Measurements from ENCODE around the gene DLG2. TPM values are rescaled to one million over a fixed set of nuclear protein-coding genes. Genes with fewer than 3 reads are reported as not detected.

Gene DLG2
- polyA plus RNA-seq, 3 donors: 0.24 to 0.39 TPM; not detected in 1

DNA sequence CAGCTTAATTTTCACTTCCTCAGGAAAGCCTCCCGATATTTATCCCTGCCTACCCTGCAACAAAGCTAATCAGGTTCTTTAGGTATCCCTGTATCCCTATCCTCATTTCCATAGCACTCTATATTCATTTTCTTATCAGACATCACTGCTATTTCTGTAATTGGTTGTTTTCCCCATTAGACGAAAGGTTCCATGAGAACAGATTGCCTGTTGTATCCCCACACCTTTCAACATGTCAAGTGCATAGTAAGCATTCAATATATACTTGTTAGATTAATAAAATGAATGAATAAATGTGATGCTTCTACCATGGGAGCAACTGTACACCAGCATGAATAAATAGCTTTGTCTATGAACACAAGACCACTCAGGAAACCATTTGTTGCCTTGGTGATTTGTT, 499.8 kb downstream of the DLG2 start:
- H3K27me3 Mint-ChIP-seq (ENCODE audit: low read depth in 3 of 3): no peaks in the 10 kb centered on the region
- Histone ChIP-seq H3K79me2 (ENCODE audit: insufficient read depth, low read length) (no peaks in the 10 kb centered on the region), H3K27ac (ENCODE audit: low read depth in 1 of 2, low read length in 2 of 2) (no peak overlapping the region), H3K4me3 (replicated peaks in 1 of 3; ENCODE audit: low read depth in 2 of 3, low read length in 3 of 3) (no peak overlapping the region), H3K4me1 (ENCODE audit: control insufficient read depth in 1 of 2, insufficient read depth in 2 of 2, low read length in 2 of 2) (no peaks in the 10 kb centered on the region), H3K27me3 (ENCODE audit: control insufficient read depth in 2 of 2, insufficient read depth in 2 of 2, low read length in 2 of 2) (no peaks in the 10 kb centered on the region), H4K20me1 (ENCODE audit: insufficient read depth, low read length) (no peaks in the 10 kb centered on the region), H3K9ac (ENCODE audit: insufficient read depth, low read length, poor library complexity, severe bottlenecking) (no peak overlapping the region), H3K9me3 (replicated peaks in 1 of 2; ENCODE audit: control insufficient read depth in 1 of 2, insufficient read depth in 1 of 2, low read length in 2 of 2) (no peaks in the 10 kb centered on the region), H3K4me2 (replicated peaks; ENCODE audit: extremely low read depth, low read length, poor library complexity, severe bottlenecking) (no peak overlapping the region), H2AFZ (ENCODE audit: insufficient read depth, low read depth, low read length, poor library complexity, severe bottlenecking) (no peak overlapping the region), H3K36me3 (replicated peaks in 1 of 2; ENCODE audit: control insufficient read depth in 1 of 2, insufficient read depth in 2 of 2, low read length in 2 of 2) (no peaks in the 10 kb centered on the region)
- DNase-seq: no peak
- H3K4me1 Mint-ChIP-seq: no peaks in the 10 kb centered on the region
- H3K4me3 Mint-ChIP-seq: no peak overlapping the region
- peaks cover 2 to 6% (median 3%) of the 10 kb centered on the region in 7 donors for H3K9me3 Mint-ChIP-seq
- TF ChIP-seq, protein P1, sequence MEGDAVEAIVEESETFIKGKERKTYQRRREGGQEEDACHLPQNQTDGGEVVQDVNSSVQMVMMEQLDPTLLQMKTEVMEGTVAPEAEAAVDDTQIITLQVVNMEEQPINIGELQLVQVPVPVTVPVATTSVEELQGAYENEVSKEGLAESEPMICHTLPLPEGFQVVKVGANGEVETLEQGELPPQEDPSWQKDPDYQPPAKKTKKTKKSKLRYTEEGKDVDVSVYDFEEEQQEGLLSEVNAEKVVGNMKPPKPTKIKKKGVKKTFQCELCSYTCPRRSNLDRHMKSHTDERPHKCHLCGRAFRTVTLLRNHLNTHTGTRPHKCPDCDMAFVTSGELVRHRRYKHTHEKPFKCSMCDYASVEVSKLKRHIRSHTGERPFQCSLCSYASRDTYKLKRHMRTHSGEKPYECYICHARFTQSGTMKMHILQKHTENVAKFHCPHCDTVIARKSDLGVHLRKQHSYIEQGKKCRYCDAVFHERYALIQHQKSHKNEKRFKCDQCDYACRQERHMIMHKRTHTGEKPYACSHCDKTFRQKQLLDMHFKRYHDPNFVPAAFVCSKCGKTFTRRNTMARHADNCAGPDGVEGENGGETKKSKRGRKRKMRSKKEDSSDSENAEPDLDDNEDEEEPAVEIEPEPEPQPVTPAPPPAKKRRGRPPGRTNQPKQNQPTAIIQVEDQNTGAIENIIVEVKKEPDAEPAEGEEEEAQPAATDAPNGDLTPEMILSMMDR (IDR thresholded peaks at IDR 0.05): no peak
- intact Hi-C loops (cut with micrococcal nuclease): no loop called here
- no peak overlapping the region for H3K27ac Mint-ChIP-seq
- 0% methylated on average over 1 of the region's 2 CpGs for WGBS (ENCODE audit: insufficient coverage)
- no peaks in the 10 kb centered on the region for H3K36me3 Mint-ChIP-seq

DNA sequence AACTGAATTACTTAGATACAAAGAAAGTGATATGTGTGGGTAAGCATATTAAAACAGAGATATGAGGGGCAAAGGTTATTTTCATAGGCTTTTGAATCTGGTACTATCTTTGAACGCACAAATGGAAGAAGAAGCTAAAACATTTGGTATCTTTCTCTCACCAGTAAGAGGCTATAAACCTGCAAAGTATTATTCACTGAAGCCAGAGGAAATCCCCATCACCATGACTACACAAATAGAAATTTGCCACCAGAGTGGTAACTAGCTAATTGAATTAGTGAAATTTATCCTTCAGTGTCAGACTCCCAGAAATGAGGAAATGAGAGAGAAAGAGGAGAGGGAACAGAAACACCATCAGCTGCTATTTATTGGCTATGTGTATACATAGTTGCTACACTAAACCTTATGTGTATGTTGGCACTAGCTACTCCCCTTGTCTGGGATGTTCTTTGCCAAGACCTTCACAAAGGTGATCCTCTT, 503.4 kb downstream of the DLG2 start:
- H3K4me3 Mint-ChIP-seq: no peak overlapping the region
- intact Hi-C loops (cut with micrococcal nuclease): no loop called here
- Histone ChIP-seq H3K9ac (ENCODE audit: insufficient read depth, low read length, poor library complexity, severe bottlenecking) (no peak overlapping the region), H3K4me3 (replicated peaks in 1 of 3; ENCODE audit: low read depth in 2 of 3, low read length in 3 of 3) (no peak overlapping the region), H3K27me3 (ENCODE audit: control insufficient read depth in 2 of 2, insufficient read depth in 2 of 2, low read length in 2 of 2) (no peaks in the 10 kb centered on the region), H3K4me2 (replicated peaks; ENCODE audit: extremely low read depth, low read length, poor library complexity, severe bottlenecking) (no peak overlapping the region), H3K79me2 (ENCODE audit: insufficient read depth, low read length) (no peaks in the 10 kb centered on the region), H3K4me1 (ENCODE audit: control insufficient read depth in 1 of 2, insufficient read depth in 2 of 2, low read length in 2 of 2) (no peaks in the 10 kb centered on the region), H2AFZ (ENCODE audit: insufficient read depth, low read depth, low read length, poor library complexity, severe bottlenecking) (no peak overlapping the region), H3K9me3 (replicated peaks in 1 of 2; ENCODE audit: control insufficient read depth in 1 of 2, insufficient read depth in 1 of 2, low read length in 2 of 2) (no peaks in the 10 kb centered on the region), H3K27ac (ENCODE audit: low read depth in 1 of 2, low read length in 2 of 2) (no peak overlapping the region), H4K20me1 (ENCODE audit: insufficient read depth, low read length) (no peaks in the 10 kb centered on the region), H3K36me3 (replicated peaks in 1 of 2; ENCODE audit: control insufficient read depth in 1 of 2, insufficient read depth in 2 of 2, low read length in 2 of 2) (no peaks in the 10 kb centered on the region)
- no peaks in the 10 kb centered on the region for H3K36me3 Mint-ChIP-seq
- no CpG with 5 or more reads among the region's 1 CpG for WGBS (ENCODE audit: insufficient coverage)
- H3K9me3 Mint-ChIP-seq: peaks cover 0 to 6% (median 2%) of the 10 kb centered on the region in 7 donors
- DNase-seq: no peak
- H3K27me3 Mint-ChIP-seq (ENCODE audit: low read depth in 3 of 3): no peaks in the 10 kb centered on the region
- H3K4me1 Mint-ChIP-seq: no peaks in the 10 kb centered on the region
- TF ChIP-seq, protein P1 (IDR thresholded peaks at IDR 0.05): no peak
- H3K27ac Mint-ChIP-seq: no peak overlapping the region

All from CD14-positive monocyte (primary cell).